Measurements from ENCODE around the gene MAP6.

The MAP6 gene

DNA sequence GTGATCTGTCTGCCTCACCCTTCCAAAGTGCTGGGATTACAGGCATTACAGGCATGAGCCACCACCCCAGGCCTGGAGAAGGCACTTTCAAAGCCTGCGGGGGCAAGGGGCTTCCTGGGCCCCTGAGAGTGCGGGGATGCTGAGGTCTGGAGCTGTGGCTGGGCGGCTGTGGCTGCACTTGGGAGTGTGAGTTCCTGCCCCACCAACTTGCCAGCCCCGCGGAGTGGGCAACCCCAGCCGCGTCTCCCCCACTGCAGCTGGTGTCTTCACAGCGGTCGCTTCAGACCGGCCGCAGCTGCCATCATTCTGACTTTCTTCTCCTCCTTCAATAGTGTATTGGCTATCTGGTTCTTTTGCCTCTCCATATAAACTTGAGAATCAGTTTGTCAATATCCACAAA is 10.7 kb upstream of the MAP6 start:
- Mint-ChIP-seq H3K4me3 (no peak overlapping the region), H3K9me3 (peaks cover 12% of the 10 kb centered on the region), H3K27me3 (ENCODE audit: low read depth) (peaks cover 36% of the 10 kb centered on the region), H3K4me1 (ENCODE audit: low read depth) (peaks cover 11% of the 10 kb centered on the region), H3K36me3 (ENCODE audit: low read depth) (no peaks in the 10 kb centered on the region), H3K27ac (no peak overlapping the region)
- DNase-seq (ENCODE audit: low spot score): no peak

DNA sequence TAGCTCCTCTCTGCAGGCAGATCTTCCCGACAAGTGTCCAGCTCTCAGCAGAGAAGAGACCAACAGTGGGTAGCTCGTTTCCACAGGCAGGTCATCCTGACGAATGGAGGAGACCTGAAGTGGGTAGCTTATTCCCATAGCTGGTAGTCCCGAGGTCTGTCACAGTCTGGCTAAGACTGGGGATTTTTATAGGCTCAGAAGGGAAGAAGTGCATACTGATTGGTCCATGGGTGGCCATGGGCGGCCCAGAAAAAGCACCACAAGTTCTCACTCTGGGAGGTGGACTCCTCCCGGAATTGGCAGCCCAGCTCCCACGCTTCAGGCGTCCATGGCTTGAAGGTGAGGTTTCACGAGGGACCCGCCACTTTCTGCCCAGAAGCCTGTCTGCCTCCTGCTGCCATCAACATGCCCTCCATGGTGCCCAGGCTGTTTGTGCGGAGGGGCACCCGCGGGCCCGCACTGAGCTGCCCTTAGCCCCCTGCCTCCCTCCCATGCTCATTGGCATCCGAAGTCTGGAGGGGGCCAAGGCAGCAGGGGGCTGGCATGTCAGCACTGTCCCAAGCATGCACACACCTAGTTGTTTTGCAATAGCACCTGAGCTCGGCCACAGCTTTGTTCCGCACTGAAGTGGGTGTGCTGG is 9.9 kb upstream of the MAP6 start:
- no peak overlapping the region for H3K27ac Mint-ChIP-seq
- peaks cover 14% of the 10 kb centered on the region for H3K4me1 Mint-ChIP-seq (ENCODE audit: low read depth)
- H3K36me3 Mint-ChIP-seq (ENCODE audit: low read depth): no peaks in the 10 kb centered on the region
- peaks cover 33% of the 10 kb centered on the region for H3K27me3 Mint-ChIP-seq (ENCODE audit: low read depth)
- no peak overlapping the region for H3K4me3 Mint-ChIP-seq
- H3K9me3 Mint-ChIP-seq: peaks cover 10% of the 10 kb centered on the region
- no peak for DNase-seq (ENCODE audit: low spot score)

DNA sequence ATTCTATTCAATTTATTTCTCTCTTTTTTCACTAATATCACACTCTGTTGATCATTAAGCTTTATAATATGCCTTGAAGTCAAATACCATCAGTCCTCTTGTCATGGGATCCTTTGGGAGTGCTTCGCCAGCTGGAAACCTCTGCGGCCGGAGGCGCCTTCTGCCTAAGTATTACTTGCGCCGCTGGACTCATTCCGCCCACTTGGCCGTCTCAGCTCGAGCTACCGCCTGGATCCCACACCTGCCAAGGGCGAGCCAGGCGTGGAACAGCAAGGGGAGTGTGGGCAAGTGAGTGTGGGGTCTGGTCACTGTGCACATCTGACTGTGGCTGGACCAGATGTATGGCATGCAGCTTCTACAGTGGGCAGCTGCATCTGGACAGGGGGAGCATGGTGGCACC is 9.1 kb upstream of the MAP6 start:
- no peak overlapping the region for H3K27ac Mint-ChIP-seq
- peaks cover 16% of the 10 kb centered on the region for H3K4me1 Mint-ChIP-seq (ENCODE audit: low read depth)
- no peak for DNase-seq (ENCODE audit: low spot score)
- H3K36me3 Mint-ChIP-seq (ENCODE audit: low read depth): no peaks in the 10 kb centered on the region
- no peak overlapping the region for H3K4me3 Mint-ChIP-seq
- peaks cover 3% of the 10 kb centered on the region for H3K9me3 Mint-ChIP-seq
- H3K27me3 Mint-ChIP-seq (ENCODE audit: low read depth): peaks cover 25% of the 10 kb centered on the region

GRCh38 chr11:75677275-75677674 is 8.4 kb upstream of the MAP6 start:
- H3K27ac Mint-ChIP-seq: no peak overlapping the region
- no peak for DNase-seq (ENCODE audit: low spot score)
- no peak overlapping the region for H3K4me3 Mint-ChIP-seq
- no peaks in the 10 kb centered on the region for H3K9me3 Mint-ChIP-seq
- H3K4me1 Mint-ChIP-seq (ENCODE audit: low read depth): peaks cover 16% of the 10 kb centered on the region
- H3K27me3 Mint-ChIP-seq (ENCODE audit: low read depth): peaks cover 24% of the 10 kb centered on the region
- no peaks in the 10 kb centered on the region for H3K36me3 Mint-ChIP-seq (ENCODE audit: low read depth)

- Mint-ChIP-seq H3K27me3 (ENCODE audit: low read depth) (peaks cover 52% of the 10 kb centered on the region), H3K4me1 (ENCODE audit: low read depth) (peaks cover 17% of the 10 kb centered on the region), H3K9me3 (no peaks in the 10 kb centered on the region), H3K27ac (no peak overlapping the region), H3K4me3 (no peak overlapping the region), H3K36me3 (ENCODE audit: low read depth) (no peaks in the 10 kb centered on the region)
- peak; percentile 53 for DNase-seq (ENCODE audit: low spot score)
These were observed 5.2 kb upstream of the MAP6 start for GRCh38 chr11:75673977-75674582.

DNA sequence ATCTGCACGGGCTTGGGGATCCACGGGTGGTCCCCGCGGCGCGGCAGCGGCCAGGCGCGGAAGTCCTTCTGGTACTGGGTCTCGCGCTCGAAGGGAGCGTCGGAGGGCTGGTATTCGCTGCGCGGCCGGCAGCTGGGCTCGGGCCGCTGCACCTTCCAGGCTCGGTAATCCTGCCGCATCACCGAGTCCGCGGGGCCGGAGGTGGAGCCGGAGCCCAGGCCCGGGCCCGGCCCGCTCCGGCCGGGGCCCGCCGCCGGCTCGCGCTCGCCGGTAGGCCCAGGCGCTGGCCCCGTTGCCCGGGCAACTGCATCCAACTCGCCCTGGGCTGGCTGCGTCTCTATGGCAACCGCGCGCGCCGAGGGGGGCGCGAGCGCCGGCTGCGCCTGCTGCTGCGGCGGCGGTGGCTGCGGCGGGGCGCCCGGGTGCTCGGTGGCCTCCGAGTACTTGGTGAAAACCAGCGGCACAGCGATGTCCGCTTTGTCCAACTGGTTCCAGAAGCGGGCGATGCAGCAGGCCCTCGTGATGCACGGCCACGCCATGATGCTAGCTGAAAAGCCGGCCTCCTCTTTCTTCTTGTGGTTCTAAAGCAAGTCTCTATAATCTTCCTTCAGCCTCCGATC is 897 bp downstream of the MAP6 start:
- H3K27ac Mint-ChIP-seq: no peak overlapping the region
- no peaks in the 10 kb centered on the region for H3K36me3 Mint-ChIP-seq (ENCODE audit: low read depth)
- H3K9me3 Mint-ChIP-seq: no peaks in the 10 kb centered on the region
- H3K27me3 Mint-ChIP-seq (ENCODE audit: low read depth): peaks cover 80% of the 10 kb centered on the region
- H3K4me3 Mint-ChIP-seq: peak overlapping the region; percentile 87
- DNase-seq (ENCODE audit: low spot score): peak; percentile 13
- H3K4me1 Mint-ChIP-seq (ENCODE audit: low read depth): peaks cover 10% of the 10 kb centered on the region

GRCh38 chr11:75667255-75667830 is 1.5 kb downstream of the MAP6 start:
- H3K27ac Mint-ChIP-seq: no peak overlapping the region
- DNase-seq (ENCODE audit: low spot score): no peak
- H3K9me3 Mint-ChIP-seq: no peaks in the 10 kb centered on the region
- H3K27me3 Mint-ChIP-seq (ENCODE audit: low read depth): peaks cover 81% of the 10 kb centered on the region
- no peaks in the 10 kb centered on the region for H3K36me3 Mint-ChIP-seq (ENCODE audit: low read depth)
- peak overlapping the region; percentile 73 for H3K4me3 Mint-ChIP-seq
- peaks cover 10% of the 10 kb centered on the region for H3K4me1 Mint-ChIP-seq (ENCODE audit: low read depth)

DNA sequence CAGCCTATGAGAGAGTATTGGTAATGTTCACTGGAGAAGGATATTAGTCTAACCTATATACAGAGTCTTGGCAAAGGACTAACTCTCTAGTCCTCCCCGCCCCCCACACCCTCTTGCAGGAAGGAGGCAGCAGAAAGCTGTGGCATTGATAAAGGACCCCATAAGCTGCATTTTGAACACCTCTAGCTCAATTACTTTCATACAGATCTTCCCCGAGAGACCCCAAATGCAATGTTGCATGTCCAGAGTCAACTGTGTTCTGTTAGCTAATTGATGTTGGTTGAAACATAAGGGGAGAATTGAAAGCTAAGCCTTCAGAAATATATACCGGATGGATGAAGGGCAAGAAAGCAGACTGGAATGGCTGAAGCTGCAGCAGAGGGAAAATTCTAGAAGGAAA is 2.8 kb downstream of the MAP6 start:
- no peak overlapping the region for H3K27ac Mint-ChIP-seq
- H3K4me3 Mint-ChIP-seq: no peak overlapping the region
- no peak for DNase-seq (ENCODE audit: low spot score)
- H3K27me3 Mint-ChIP-seq (ENCODE audit: low read depth): peaks cover 74% of the 10 kb centered on the region
- peaks cover 10% of the 10 kb centered on the region for H3K4me1 Mint-ChIP-seq (ENCODE audit: low read depth)
- no peaks in the 10 kb centered on the region for H3K9me3 Mint-ChIP-seq
- no peaks in the 10 kb centered on the region for H3K36me3 Mint-ChIP-seq (ENCODE audit: low read depth)

GRCh38 chr11:75665126-75665525 is 3.7 kb downstream of the MAP6 start:
- H3K27me3 Mint-ChIP-seq (ENCODE audit: low read depth): peaks cover 73% of the 10 kb centered on the region
- no peaks in the 10 kb centered on the region for H3K36me3 Mint-ChIP-seq (ENCODE audit: low read depth)
- no peaks in the 10 kb centered on the region for H3K9me3 Mint-ChIP-seq
- H3K4me1 Mint-ChIP-seq (ENCODE audit: low read depth): peaks cover 10% of the 10 kb centered on the region
- no peak overlapping the region for H3K27ac Mint-ChIP-seq
- DNase-seq (ENCODE audit: low spot score): no peak
- H3K4me3 Mint-ChIP-seq: no peak overlapping the region

DNA sequence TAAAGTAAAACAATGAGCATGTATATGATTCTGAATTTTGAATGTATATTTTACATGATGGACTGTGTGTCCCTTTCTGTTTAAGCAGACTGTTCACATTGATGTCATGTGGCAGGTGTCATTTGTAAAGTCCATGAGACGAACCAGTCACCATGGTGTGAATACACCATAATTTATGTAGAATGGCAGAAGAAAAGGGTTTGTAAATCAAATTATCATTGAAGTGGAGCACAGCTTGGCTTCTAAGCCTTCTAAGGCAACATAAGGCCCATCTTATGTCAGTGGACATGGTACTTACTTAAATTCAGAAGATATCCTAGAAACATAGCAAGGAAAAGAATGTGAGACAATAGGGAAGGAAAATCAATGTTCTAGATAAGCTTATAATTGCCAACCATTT is 4.4 kb downstream of the MAP6 start:
- H3K27ac Mint-ChIP-seq: no peak overlapping the region
- DNase-seq (ENCODE audit: low spot score): no peak
- H3K4me1 Mint-ChIP-seq (ENCODE audit: low read depth): peaks cover 10% of the 10 kb centered on the region
- H3K36me3 Mint-ChIP-seq (ENCODE audit: low read depth): no peaks in the 10 kb centered on the region
- H3K9me3 Mint-ChIP-seq: no peaks in the 10 kb centered on the region
- H3K27me3 Mint-ChIP-seq (ENCODE audit: low read depth): peaks cover 69% of the 10 kb centered on the region
- H3K4me3 Mint-ChIP-seq: no peak overlapping the region

GRCh38 chr11:75663808-75664207 is 5.0 kb downstream of the MAP6 start:
- no peaks in the 10 kb centered on the region for H3K36me3 Mint-ChIP-seq (ENCODE audit: low read depth)
- no peak for DNase-seq (ENCODE audit: low spot score)
- no peaks in the 10 kb centered on the region for H3K9me3 Mint-ChIP-seq
- H3K27ac Mint-ChIP-seq: no peak overlapping the region
- H3K27me3 Mint-ChIP-seq (ENCODE audit: low read depth): peaks cover 65% of the 10 kb centered on the region
- H3K4me3 Mint-ChIP-seq: no peak overlapping the region
- H3K4me1 Mint-ChIP-seq (ENCODE audit: low read depth): peaks cover 7% of the 10 kb centered on the region

- H3K27me3 Mint-ChIP-seq (ENCODE audit: low read depth): peaks cover 52% of the 10 kb centered on the region
- no peaks in the 10 kb centered on the region for H3K9me3 Mint-ChIP-seq
- H3K4me3 Mint-ChIP-seq: no peak overlapping the region
- DNase-seq (ENCODE audit: low spot score): no peak
- H3K27ac Mint-ChIP-seq: no peak overlapping the region
- H3K4me1 Mint-ChIP-seq (ENCODE audit: low read depth): peaks cover 3% of the 10 kb centered on the region
- H3K36me3 Mint-ChIP-seq (ENCODE audit: low read depth): no peaks in the 10 kb centered on the region
These were observed 9.0 kb downstream of the MAP6 start for GRCh38 chr11:75659836-75660235.

DNA sequence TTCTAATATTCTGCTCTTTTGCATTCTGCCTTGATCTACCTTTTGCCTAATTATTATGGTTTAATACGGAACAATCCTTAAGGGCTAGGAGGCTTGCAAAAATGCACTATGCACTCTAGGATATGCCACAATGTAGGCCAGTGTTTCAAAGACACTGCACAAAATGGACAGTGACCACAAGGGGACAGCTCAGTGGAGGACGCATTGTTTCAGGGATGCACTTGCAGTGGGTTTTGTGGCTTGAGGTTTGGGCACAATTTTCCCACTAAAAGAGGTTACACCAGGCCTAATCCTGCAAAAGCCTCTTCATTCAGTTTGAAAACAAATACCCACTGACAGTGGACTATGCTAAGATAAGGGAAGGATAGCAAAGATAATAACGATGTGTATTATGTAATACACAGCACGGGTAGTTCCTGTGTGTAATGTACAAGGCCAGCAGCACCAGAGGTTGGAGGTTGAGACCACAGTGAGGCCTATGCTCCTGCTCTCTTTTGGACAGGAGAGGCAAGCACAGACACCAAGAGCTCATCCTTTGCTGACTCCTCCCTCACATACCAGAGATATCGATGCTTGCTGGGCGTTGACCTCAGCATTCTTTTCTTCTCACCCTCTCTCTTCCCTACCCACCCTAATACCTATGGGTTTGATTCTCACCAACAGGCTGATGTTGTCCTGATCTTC is 12.7 kb downstream of the MAP6 start:
- peaks cover 9% of the 10 kb centered on the region for H3K4me1 Mint-ChIP-seq (ENCODE audit: low read depth)
- no peaks in the 10 kb centered on the region for H3K9me3 Mint-ChIP-seq
- DNase-seq (ENCODE audit: low spot score): no peak
- peaks cover 33% of the 10 kb centered on the region for H3K27me3 Mint-ChIP-seq (ENCODE audit: low read depth)
- no peak overlapping the region for H3K4me3 Mint-ChIP-seq
- H3K36me3 Mint-ChIP-seq (ENCODE audit: low read depth): no peaks in the 10 kb centered on the region
- no peak overlapping the region for H3K27ac Mint-ChIP-seq

GRCh38 chr11:75655605-75656004 is 13.2 kb downstream of the MAP6 start:
- Mint-ChIP-seq H3K27me3 (ENCODE audit: low read depth) (peaks cover 31% of the 10 kb centered on the region), H3K27ac (no peak overlapping the region), H3K4me3 (no peak overlapping the region), H3K4me1 (ENCODE audit: low read depth) (peaks cover 9% of the 10 kb centered on the region), H3K9me3 (no peaks in the 10 kb centered on the region), H3K36me3 (ENCODE audit: low read depth) (no peaks in the 10 kb centered on the region)
- no peak for DNase-seq (ENCODE audit: low spot score)

All from T-helper 2 cell treated with Interferon-gamma antibody and Interleukin-4, amounts not matched to agents 5 μg/mL and 100 μg/mL, for 36 hours (primary cell).